GM23338 (cell line): ENCODE results near the gene NUP88. TPM values are rescaled to one million over a fixed set of nuclear protein-coding genes. Genes with fewer than 3 reads are reported as not detected.

Source experiments
- ATAC-seq: fragments of 200-7000 bp; cut with Tn5 transposase; 3 replicates; pipeline ENCODE4 v1.9.1; 2020
- DNase-seq: peaks from one replicate; pipeline ENCODE4 v3.0.0-alpha.2; 2015; ENCODE audit warnings: low spot score
- H2AFZ ChIP-seq: fragments of 200-600 bp; sonication (generic); 2 replicates; pipeline ENCODE4 v1.8.0; 2016; ENCODE audit warnings: antibody characterized with exemption, mild to moderate bottlenecking, moderate library complexity
- H3F3A ChIP-seq: fragments of 200-600 bp; sonication (generic); replicated peaks from 2 replicates; pipeline ENCODE4 v1.8.0; 2017; ENCODE audit warnings: antibody characterized with exemption, mixed run types, low read depth
- H3K27ac ChIP-seq: fragments of 200-600 bp; sonication (generic); 2 replicates; pipeline ENCODE4 v1.6.1; 2016; ENCODE audit warnings: low read depth
- H3K27me3 ChIP-seq: fragments of 200-600 bp; sonication (generic); 2 replicates; pipeline ENCODE4 v1.8.0; 2016; ENCODE audit warnings: mild to moderate bottlenecking, mixed run types, moderate library complexity; ENCODE audit not compliant: insufficient read depth
- H3K36me3 ChIP-seq: fragments of 200-600 bp; sonication (generic); 2 replicates; pipeline ENCODE4 v1.8.0; 2016; ENCODE audit warnings: mild to moderate bottlenecking; ENCODE audit not compliant: insufficient read depth
- H3K4me1 ChIP-seq: fragments of 200-600 bp; sonication (generic); 2 replicates; pipeline ENCODE4 v1.8.0; 2016; ENCODE audit warnings: mild to moderate bottlenecking, moderate library complexity; ENCODE audit not compliant: insufficient read depth
- H3K4me2 ChIP-seq: fragments of 200-600 bp; sonication (generic); 2 replicates; pipeline ENCODE4 v1.7.1; 2017; ENCODE audit warnings: mixed run types
- H3K4me3 ChIP-seq: fragments of 200-600 bp; sonication (generic); 2 replicates; pipeline ENCODE4 v1.6.1; 2016; ENCODE audit warnings: mixed run types
- H3K79me2 ChIP-seq: fragments of 200-600 bp; sonication (generic); replicated peaks from 2 replicates; pipeline ENCODE4 v1.8.0; 2017; ENCODE audit warnings: mild to moderate bottlenecking; ENCODE audit not compliant: insufficient read depth
- H3K9me2 ChIP-seq: fragments of 200-600 bp; sonication (generic); 2 replicates; pipeline ENCODE4 v1.8.0; 2017; ENCODE audit not compliant: insufficient read depth
- H4K20me1 ChIP-seq: fragments of 200-600 bp; sonication (generic); replicated peaks from 2 replicates; pipeline ENCODE4 v1.8.0; 2017; ENCODE audit warnings: mild to moderate bottlenecking; ENCODE audit not compliant: insufficient read depth
- H3K27ac Mint-ChIP-seq: 2 replicates; pipeline ENCODE4 v1.8.0; 2020; ENCODE audit warnings: inconsistent platforms, mild to moderate bottlenecking, moderate library complexity, mixed read lengths
- H3K27me3 Mint-ChIP-seq: 3 replicates; pipeline ENCODE4 v1.8.0; 2022; ENCODE audit warnings: low read depth, mild to moderate bottlenecking, moderate library complexity, mixed read lengths, inconsistent platforms; ENCODE audit not compliant: insufficient read depth, poor library complexity
- H3K36me3 Mint-ChIP-seq: 3 replicates; pipeline ENCODE4 v1.8.0; 2021; ENCODE audit warnings: low read depth, mild to moderate bottlenecking, inconsistent platforms, moderate library complexity, mixed read lengths
- H3K4me1 Mint-ChIP-seq: 3 replicates; pipeline ENCODE4 v1.8.0; 2020; ENCODE audit warnings: mild to moderate bottlenecking, inconsistent platforms, mixed read lengths
- H3K4me3 Mint-ChIP-seq: 3 replicates; pipeline ENCODE4 v1.8.0; 2021; ENCODE audit warnings: moderate library complexity, mild to moderate bottlenecking, inconsistent platforms, mixed read lengths
- H3K9me3 Mint-ChIP-seq: 3 replicates; pipeline ENCODE4 v1.8.0; 2020; ENCODE audit warnings: moderate library complexity, mild to moderate bottlenecking, inconsistent platforms, mixed read lengths
- CREB1 ChIP-seq: fragments of 250-450 bp; sonication (Bioruptor Pico); IDR thresholded peaks from 2 replicates; pipeline ENCODE4 v1.5.0; 2020; ENCODE audit warnings: low read depth, mild to moderate bottlenecking, moderate library complexity
- CTCF ChIP-seq, 2 experiments: fragments of 200-600 bp in 1 of 2; sonication (generic) in 1 of 2; conservative IDR thresholded peaks; 2 replicates each; pipeline versions ENCODE4 v1.5.1 to v1.6.1; 2016 to 2017; ENCODE audit warnings: antibody characterized with exemption in 2 of 2, low read depth in 2 of 2, mild to moderate bottlenecking in 2 of 2, moderate library complexity in 1 of 2
- ETS1 ChIP-seq: IDR thresholded peaks from 2 replicates; pipeline ENCODE4 v1.6.1; 2016; ENCODE audit warnings: antibody characterized with exemption
- EZH2 ChIP-seq: fragments of 200-600 bp; sonication (generic); IDR thresholded peaks from one replicate; pipeline ENCODE4 v1.8.0; 2017; ENCODE audit warnings: antibody characterized with exemption, mild to moderate bottlenecking, low read depth; ENCODE audit not compliant: unreplicated experiment
- JUNB ChIP-seq: IDR thresholded peaks from one replicate; pipeline ENCODE4 v1.6.1; 2016; ENCODE audit warnings: antibody characterized with exemption; ENCODE audit not compliant: unreplicated experiment
- NANOG ChIP-seq: IDR thresholded peaks from 2 replicates; pipeline ENCODE4 v1.6.1; 2016; ENCODE audit warnings: antibody characterized with exemption, borderline replicate concordance
- POLR2AphosphoS5 ChIP-seq: IDR thresholded peaks from 2 replicates; pipeline ENCODE4 v1.6.1; 2016; ENCODE audit warnings: antibody characterized with exemption, low read depth
- REST ChIP-seq: IDR thresholded peaks from one replicate; pipeline ENCODE4 v1.6.1; 2018; ENCODE audit warnings: antibody characterized with exemption; ENCODE audit not compliant: unreplicated experiment
- STAT1 ChIP-seq: IDR thresholded peaks from one replicate; pipeline ENCODE4 v1.6.1; 2016; ENCODE audit warnings: antibody characterized with exemption; ENCODE audit not compliant: unreplicated experiment
- ZNF114 ChIP-seq: fragments of 250-450 bp; sonication (Bioruptor Pico); IDR thresholded peaks from 2 replicates; pipeline ENCODE4 v1.5.0; 2020; ENCODE audit warnings: mild to moderate bottlenecking, moderate library complexity
- ZNF331 ChIP-seq: fragments of 250-450 bp; sonication (Bioruptor Pico); IDR thresholded peaks from 2 replicates; pipeline ENCODE4 v1.5.0; 2020; ENCODE audit warnings: low read depth, mild to moderate bottlenecking, moderate library complexity
- polyA plus RNA-seq: library from polyadenylated mRNA; unstranded; fragments of >200 nt; fragmentation: Nextera tagmentation; extraction: Ambion mirVana; gene quantifications from 2 replicates; pipeline ENCODE4 v1.2.1, GENCODE V29; 2016
- total RNA-seq: library from RNA; depleted of rRNA; stranded (reverse); fragments of >200 nt; shearing (Covaris generic); gene quantifications from 2 replicates; pipeline ENCODE4 v1.2.3, GENCODE V29; 2014

Gene NUP88
- total and polyA plus RNA-seq, 2 experiments from 2014 or later, result 110 to 172 TPM

- no peak for TF ChIP-seq CTCF (conservative IDR thresholded peaks at IDR 0.05; ENCODE audit: low read depth in 2 of 2)
- no peak for TF ChIP-seq REST
- TF ChIP-seq CREB1 (CRISPR knock-in tag), result no peak
- no peak for TF ChIP-seq ETS1
- no peak for TF ChIP-seq NANOG
- TF ChIP-seq STAT1, result no peak
- TF ChIP-seq ZNF114 (CRISPR knock-in tag), result no peak
- no peak for TF ChIP-seq EZH2
- TF ChIP-seq ZNF331 (CRISPR knock-in tag), result no peak
Measured at GRCh38 chr17:5418858-5419355, 555 bp downstream of the NUP88 start (continued).

- Histone ChIP-seq H3K4me3 (no peak overlapping the region), H3F3A (no peaks in the 10 kb centered on the region), H3K36me3 (peaks cover 50% of the 10 kb centered on the region), H3K9me2 (no peaks in the 10 kb centered on the region), H3K27ac (no peak overlapping the region), H2AFZ (no peak overlapping the region), H3K79me2 (peaks cover 88% of the 10 kb centered on the region), H3K27me3 (no peaks in the 10 kb centered on the region), H3K4me1 (peaks cover 8% of the 10 kb centered on the region), H3K4me2 (no peak overlapping the region), H4K20me1 (peaks cover 22% of the 10 kb centered on the region)
- Mint-ChIP-seq H3K36me3 (peaks cover 64% of the 10 kb centered on the region), H3K27ac (no peak overlapping the region), H3K4me1 (peaks cover 6% of the 10 kb centered on the region), H3K9me3 (no peaks in the 10 kb centered on the region), H3K27me3 (peaks cover 10% of the 10 kb centered on the region), H3K4me3 (no peak overlapping the region)
- DNase-seq (no peak), ATAC-seq (no peak)
- TF ChIP-seq CREB1 (CRISPR knock-in tag) (no peak), JUNB (no peak), POLR2AphosphoS5 (no peak), ZNF331 (CRISPR knock-in tag) (no peak), CTCF (conservative IDR thresholded peaks at IDR 0.05; ENCODE audit: low read depth in 2 of 2) (no peak), ZNF114 (CRISPR knock-in tag) (no peak)
Measured at GRCh38 chr17:5416901-5417300, 2.6 kb downstream of the NUP88 start.
